IgD-negative memory B cell (primary cell): Measurements from ENCODE around the gene NADSYN1. TPM values are rescaled to one million over a fixed set of nuclear protein-coding genes. Genes with fewer than 3 reads are reported as not detected.
"Not testable (repeated sequence)": the region's sequence is repeated elsewhere in the genome, so short reads cannot be mapped to it uniquely, and the experiment has no call there.

Experiments
- H3K27ac Mint-ChIP-seq, 3 donors: one replicate each; pipeline ENCODE4 v1.8.0; 2020 to 2022; ENCODE audit warnings: mild to moderate bottlenecking in 3 of 3, mixed read lengths in 3 of 3, moderate library complexity in 1 of 3
- H3K27me3 Mint-ChIP-seq: one replicate; pipeline ENCODE4 v1.8.0; 2021; ENCODE audit warnings: mixed read lengths
- H3K36me3 Mint-ChIP-seq: one replicate; pipeline ENCODE4 v1.8.0; 2020; ENCODE audit warnings: mild to moderate bottlenecking, mixed read lengths
- H3K4me1 Mint-ChIP-seq, 3 donors: one replicate each; pipeline ENCODE4 v1.8.0; 2020 to 2022; ENCODE audit warnings: mixed read lengths in 3 of 3, mild to moderate bottlenecking in 1 of 3
- H3K4me3 Mint-ChIP-seq, 4 donors: one replicate each; pipeline ENCODE4 v1.8.0; 2020 to 2022; ENCODE audit warnings: mild to moderate bottlenecking in 4 of 4, mixed read lengths in 4 of 4, moderate library complexity in 3 of 4
- H3K9me3 Mint-ChIP-seq, 3 donors: one replicate each; pipeline ENCODE4 v1.8.0; 2020 to 2021; ENCODE audit warnings: mixed read lengths in 3 of 3, mild to moderate bottlenecking in 1 of 3
- polyA plus RNA-seq: library from polyadenylated mRNA; unstranded; fragments of 300-500 nt; fragmentation: Illumina TruSeq; gene quantifications from one replicate; pipeline ENCODE4 v1.2.3, GENCODE V29; 2021

The NADSYN1 gene
- 39.5 TPM for polyA plus RNA-seq

DNA sequence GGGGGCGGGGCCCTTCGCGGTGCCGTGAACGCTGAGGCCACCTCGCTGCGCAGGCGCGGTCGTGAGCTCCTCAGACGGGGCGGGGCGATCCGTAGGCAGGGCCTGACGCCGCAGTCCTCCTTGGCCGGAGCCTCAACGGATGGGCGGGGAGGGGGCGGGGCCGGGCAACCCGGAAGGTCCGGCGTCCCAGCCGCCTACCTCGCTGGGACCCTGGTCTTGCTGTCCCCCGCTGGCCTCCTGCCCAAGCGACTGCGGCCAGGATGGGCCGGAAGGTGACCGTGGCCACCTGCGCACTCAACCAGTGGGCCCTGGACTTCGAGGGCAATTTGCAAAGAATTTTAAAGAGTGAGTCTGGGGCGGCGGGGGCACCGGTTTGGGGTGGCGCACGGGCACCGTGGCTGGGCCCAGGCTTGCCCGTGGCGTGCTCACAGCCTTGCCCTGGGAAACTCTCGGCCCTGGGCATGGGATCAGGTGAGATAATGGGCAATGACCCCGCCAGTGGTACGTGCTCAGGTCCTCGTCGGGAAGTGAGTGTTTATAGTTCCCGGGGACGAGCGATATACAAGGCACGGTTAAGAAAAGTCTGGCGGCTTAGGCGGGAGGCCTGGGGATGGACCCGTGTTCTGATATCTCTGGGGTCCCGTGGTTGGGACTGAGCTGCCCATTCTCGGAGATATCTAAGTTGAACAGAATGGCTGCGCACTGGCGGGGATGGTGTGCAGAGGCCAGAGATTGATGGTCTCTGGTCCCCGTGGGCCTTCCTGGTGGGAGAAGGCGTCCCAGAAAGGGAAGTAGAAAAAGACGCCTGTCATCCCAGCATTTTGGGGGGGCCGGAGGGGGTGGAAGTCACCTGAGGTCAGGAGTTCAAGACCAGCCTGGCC, at the start of gene NADSYN1:
Gene NADSYN1, plus strand, starts transcription at position 167 of the 881 bp plus-strand sequence. Its CDS starts 94 bp downstream, at position 261.
- Mint-ChIP-seq H3K4me1 (peaks cover 34 to 46% (median 34%) of the 10 kb centered on the region in 3 donors), H3K27ac (peak within 1 kb of the TSS; percentile 65 to 90 (median 88)), H3K9me3 (no peaks in the 10 kb centered on the region), H3K27me3 (no peaks in the 10 kb centered on the region), H3K36me3 (peaks cover 3% of the 10 kb centered on the region), H3K4me3 (peak within 1 kb of the TSS; percentile 88 to 99 (median 94))

DNA sequence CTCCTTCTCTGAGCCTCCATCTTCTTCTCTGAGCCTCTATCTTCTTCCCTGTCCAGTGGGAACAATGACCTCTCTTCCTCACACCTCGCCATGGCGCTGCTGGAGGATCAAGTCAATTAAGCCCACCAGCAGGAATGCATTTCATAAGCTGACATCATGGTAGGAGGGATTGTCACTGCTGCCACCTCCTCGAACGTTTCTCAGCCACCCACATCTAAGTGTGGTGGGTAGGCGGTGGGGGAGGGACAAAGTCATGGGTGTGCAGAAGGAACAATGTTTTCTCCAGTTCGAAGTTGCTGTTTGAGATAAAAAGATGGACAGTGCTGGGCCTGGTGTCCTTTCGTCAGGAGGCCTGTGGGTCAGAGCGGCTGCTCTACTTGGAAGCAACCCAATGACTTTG, 48.8 kb upstream of the NADSYN1 start:
- H3K27ac Mint-ChIP-seq, result no peak overlapping the region
- peaks cover 2 to 4% (median 3%) of the 10 kb centered on the region in 3 donors for H3K9me3 Mint-ChIP-seq
- H3K36me3 Mint-ChIP-seq, result no peaks in the 10 kb centered on the region
- peaks cover 3% of the 10 kb centered on the region for H3K27me3 Mint-ChIP-seq
- peaks cover 0 to 9% (median 7%) of the 10 kb centered on the region in 3 donors for H3K4me1 Mint-ChIP-seq
- no peak overlapping the region for H3K4me3 Mint-ChIP-seq

DNA sequence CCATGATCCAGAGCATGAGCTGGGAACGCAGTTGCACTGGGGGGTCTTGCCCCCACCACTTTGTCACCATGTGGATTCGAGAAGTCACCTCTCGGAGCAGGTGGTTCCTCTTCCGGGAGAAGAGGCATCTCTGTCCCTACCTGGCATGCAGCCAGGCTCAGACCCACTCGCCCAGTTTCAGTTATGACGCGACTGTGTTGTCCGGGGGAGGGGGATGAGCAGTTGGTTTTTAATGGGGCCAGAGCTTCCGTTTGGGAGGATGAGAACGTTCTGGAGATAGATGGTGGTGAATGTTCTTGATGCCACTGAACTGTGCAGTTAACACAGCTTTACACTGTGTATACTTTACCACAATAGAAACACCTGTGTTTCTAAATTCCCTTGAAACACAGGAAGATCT, 46.3 kb upstream of the NADSYN1 start:
- Mint-ChIP-seq H3K36me3 (no peaks in the 10 kb centered on the region), H3K9me3 (peaks cover 2 to 11% (median 7%) of the 10 kb centered on the region in 3 donors), H3K27me3 (peaks cover 3% of the 10 kb centered on the region), H3K27ac (no peak overlapping the region), H3K4me1 (peaks cover 0 to 9% (median 7%) of the 10 kb centered on the region in 3 donors), H3K4me3 (peak overlapping the region in 1 of 4 donors; percentile 48)

DNA sequence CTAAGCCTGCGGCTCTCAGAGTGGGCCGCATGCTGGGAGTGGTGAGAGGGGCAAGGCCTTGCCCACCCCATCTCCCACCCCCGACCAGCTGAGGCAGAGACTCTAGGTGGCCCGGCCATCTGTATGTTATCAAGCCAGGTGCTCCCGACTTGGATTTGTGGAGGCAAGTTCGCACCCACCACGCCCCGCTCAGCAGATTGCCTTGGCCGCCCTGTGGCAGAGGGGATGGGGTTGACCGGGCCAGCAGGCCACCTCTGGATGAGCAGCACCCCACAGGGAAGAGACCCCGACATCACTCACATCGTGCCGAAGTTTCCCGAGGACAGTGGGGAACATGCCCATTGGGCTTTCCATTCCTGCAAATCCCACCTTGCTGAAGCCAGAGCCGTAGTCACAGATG, 45.6 kb upstream of the NADSYN1 start:
- peaks cover 1 to 11% (median 7%) of the 10 kb centered on the region in 3 donors for H3K9me3 Mint-ChIP-seq
- H3K4me3 Mint-ChIP-seq, result no peak overlapping the region
- no peak overlapping the region for H3K27ac Mint-ChIP-seq
- H3K4me1 Mint-ChIP-seq, result peaks cover 0 to 9% (median 7%) of the 10 kb centered on the region in 3 donors
- no peaks in the 10 kb centered on the region for H3K36me3 Mint-ChIP-seq
- peaks cover 3% of the 10 kb centered on the region for H3K27me3 Mint-ChIP-seq

DNA sequence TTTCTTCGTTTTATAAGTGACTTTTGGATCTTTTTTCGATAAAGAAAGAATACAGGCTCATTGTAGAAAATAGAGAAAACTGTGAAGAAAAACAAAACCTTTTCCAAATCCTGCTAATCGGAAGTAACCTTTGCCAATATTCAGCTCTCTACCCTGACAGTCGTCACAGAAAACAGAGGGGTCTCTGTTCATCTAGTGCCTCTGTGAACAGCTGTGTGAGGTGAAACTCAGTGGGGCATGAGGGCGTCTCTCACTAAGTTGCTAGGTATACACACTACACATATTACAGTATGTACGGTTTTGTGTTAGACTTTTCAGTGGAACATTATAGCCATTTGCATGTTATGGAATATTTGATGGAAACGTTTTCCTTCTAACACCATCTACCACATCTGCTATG, 44.2 kb upstream of the NADSYN1 start:
- Mint-ChIP-seq H3K36me3 (no peaks in the 10 kb centered on the region), H3K4me1 (peaks cover 0 to 9% (median 7%) of the 10 kb centered on the region in 3 donors), H3K4me3 (no peak overlapping the region), H3K27ac (no peak overlapping the region), H3K27me3 (peaks cover 6% of the 10 kb centered on the region), H3K9me3 (peaks cover 0 to 11% (median 7%) of the 10 kb centered on the region in 3 donors)

DNA sequence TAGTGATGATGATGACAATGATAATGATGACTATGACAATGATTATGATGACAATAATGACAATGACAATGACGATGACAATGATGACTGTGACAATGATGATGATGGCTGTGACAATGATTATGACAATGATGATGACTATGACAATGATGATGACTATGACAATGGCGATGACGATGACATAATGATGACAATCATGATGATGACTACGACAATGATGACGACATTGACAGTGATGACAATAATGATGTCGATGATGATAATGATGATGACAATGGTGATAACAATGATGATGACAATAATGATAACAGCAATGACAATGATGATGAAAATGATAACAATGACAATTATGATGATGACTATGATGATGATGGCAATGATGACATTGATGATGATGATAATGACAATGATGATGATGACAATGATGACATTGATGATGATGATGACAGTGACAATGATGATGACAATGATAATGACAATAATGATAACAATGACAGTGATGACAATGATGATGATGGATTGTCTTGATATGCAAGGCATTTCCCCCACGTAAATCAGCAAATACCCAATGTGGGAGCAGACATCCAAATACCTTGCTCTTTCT, 42.5 kb upstream of the NADSYN1 start:
- peaks cover 4% of the 10 kb centered on the region for H3K27me3 Mint-ChIP-seq
- H3K4me1 Mint-ChIP-seq, result peaks cover 0 to 6% (median 5%) of the 10 kb centered on the region in 3 donors
- H3K9me3 Mint-ChIP-seq, result peaks cover 0 to 7% (median 5%) of the 10 kb centered on the region in 3 donors
- no peak overlapping the region for H3K27ac Mint-ChIP-seq
- no peak overlapping the region for H3K4me3 Mint-ChIP-seq
- no peaks in the 10 kb centered on the region for H3K36me3 Mint-ChIP-seq

DNA sequence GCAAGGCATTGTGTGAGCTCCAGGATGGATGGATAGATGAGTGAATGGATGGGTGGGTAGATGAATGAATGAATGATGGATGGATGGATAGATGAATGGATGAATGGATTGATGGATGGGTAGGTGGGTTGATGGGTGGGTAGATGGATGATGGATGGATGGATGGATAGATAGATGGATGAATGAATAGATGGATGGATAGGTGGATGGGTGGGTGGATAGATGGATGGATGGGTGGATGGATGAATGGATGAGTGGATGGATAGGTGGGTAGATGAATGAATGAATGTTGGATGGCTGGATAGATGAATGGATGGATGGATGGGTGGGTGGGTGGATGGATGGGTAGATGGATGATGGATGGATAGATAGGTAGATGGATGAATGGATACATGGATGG, 38.4 kb upstream of the NADSYN1 start:
- Mint-ChIP-seq H3K4me1 (peaks cover 2 to 7% (median 5%) of the 10 kb centered on the region in 3 donors), H3K4me3 (no peak overlapping the region), H3K27me3 (peaks cover 8% of the 10 kb centered on the region), H3K36me3 (no peaks in the 10 kb centered on the region), H3K9me3 (peaks cover 0 to 7% (median 5%) of the 10 kb centered on the region in 3 donors), H3K27ac (no peak overlapping the region)

DNA sequence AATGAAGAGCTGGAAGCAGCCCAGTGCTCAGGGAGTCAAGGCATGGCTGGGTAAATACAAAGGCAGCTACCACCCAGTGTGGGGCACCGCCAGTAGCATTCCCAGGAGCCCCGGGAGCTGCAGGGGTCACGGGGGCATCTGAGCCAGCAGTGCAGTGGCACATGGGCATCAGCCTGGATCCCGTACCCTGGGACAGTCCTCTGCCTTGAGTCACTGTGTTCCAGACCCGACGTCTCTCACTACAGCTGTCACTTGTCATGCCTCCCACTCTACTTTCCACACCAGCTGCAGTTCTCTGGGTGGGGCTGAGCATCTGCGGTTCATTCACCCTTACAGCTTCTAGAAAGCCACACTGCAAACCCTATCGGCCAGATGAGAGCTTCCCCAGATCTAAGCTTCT, 34.4 kb upstream of the NADSYN1 start:
- Mint-ChIP-seq H3K9me3 (no peaks in the 10 kb centered on the region), H3K27ac (no peak overlapping the region), H3K27me3 (peaks cover 8% of the 10 kb centered on the region), H3K4me1 (peaks cover 16 to 26% (median 18%) of the 10 kb centered on the region in 3 donors), H3K4me3 (peak overlapping the region in 2 of 4 donors; percentile 45 to 72), H3K36me3 (no peaks in the 10 kb centered on the region)

- Mint-ChIP-seq H3K9me3 (no peaks in the 10 kb centered on the region), H3K4me1 (peaks cover 19 to 30% (median 23%) of the 10 kb centered on the region in 3 donors)
Observed at GRCh38 chr11:71420455-71421241, 32.4 kb upstream of the NADSYN1 start.

GRCh38 chr11:71421392-71421950, 31.5 kb upstream of the NADSYN1 start:
- H3K27ac Mint-ChIP-seq, result no peak overlapping the region
- H3K9me3 Mint-ChIP-seq, result no peaks in the 10 kb centered on the region
- no peak overlapping the region for H3K4me3 Mint-ChIP-seq
- H3K27me3 Mint-ChIP-seq, result peaks cover 7% of the 10 kb centered on the region
- H3K4me1 Mint-ChIP-seq, result peaks cover 26 to 38% (median 28%) of the 10 kb centered on the region in 3 donors
- H3K36me3 Mint-ChIP-seq, result no peaks in the 10 kb centered on the region

More at GRCh38 chr11:71420455-71421241, 32.4 kb upstream of the NADSYN1 start:
- Mint-ChIP-seq H3K27me3 (peaks cover 8% of the 10 kb centered on the region), H3K4me3 (no peak overlapping the region), H3K27ac (no peak overlapping the region), H3K36me3 (no peaks in the 10 kb centered on the region)

DNA sequence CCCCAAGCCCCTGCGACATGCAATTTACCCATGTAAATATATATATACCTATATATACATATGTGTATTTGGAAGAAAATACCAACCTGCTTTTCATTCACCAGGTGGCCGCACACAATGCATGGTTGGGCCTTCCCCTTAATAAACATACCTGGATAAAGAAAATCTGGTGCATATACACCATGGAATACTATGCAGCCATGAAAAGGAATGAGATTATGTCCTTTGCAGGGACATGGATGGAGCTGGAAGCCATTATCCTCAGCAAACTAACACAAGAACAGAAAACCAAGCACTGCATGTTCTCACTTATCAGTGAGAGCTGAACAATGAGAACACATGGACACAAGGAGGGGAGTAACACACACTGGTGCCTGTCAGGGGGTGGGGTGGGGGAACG, 30.7 kb upstream of the NADSYN1 start:
- not testable (repeated sequence) for H3K36me3 Mint-ChIP-seq, H3K27me3 Mint-ChIP-seq, H3K27ac Mint-ChIP-seq, H3K9me3 Mint-ChIP-seq
- H3K4me3 Mint-ChIP-seq, result peak overlapping the region in 1 of 4 donors; percentile 70
- H3K4me1 Mint-ChIP-seq, result peaks cover 27 to 42% (median 32%) of the 10 kb centered on the region in 3 donors

GRCh38 chr11:71423181-71423790, 29.7 kb upstream of the NADSYN1 start:
- no peaks in the 10 kb centered on the region for H3K36me3 Mint-ChIP-seq
- H3K27ac Mint-ChIP-seq, result peak overlapping the region in 1 of 3 donors; percentile 21
- H3K27me3 Mint-ChIP-seq, result peaks cover 4% of the 10 kb centered on the region
- H3K9me3 Mint-ChIP-seq, result no peaks in the 10 kb centered on the region
- H3K4me1 Mint-ChIP-seq, result peaks cover 27 to 42% (median 32%) of the 10 kb centered on the region in 3 donors
- H3K4me3 Mint-ChIP-seq, result peak overlapping the region in 1 of 4 donors; percentile 37

- no peaks in the 10 kb centered on the region for H3K36me3 Mint-ChIP-seq
- H3K27me3 Mint-ChIP-seq, result peaks cover 1% of the 10 kb centered on the region
- no peaks in the 10 kb centered on the region for H3K9me3 Mint-ChIP-seq
- H3K4me3 Mint-ChIP-seq, result no peak overlapping the region
- H3K4me1 Mint-ChIP-seq, result peaks cover 19 to 32% (median 24%) of the 10 kb centered on the region in 3 donors
- H3K27ac Mint-ChIP-seq, result no peak overlapping the region
Observed at GRCh38 chr11:71425409-71425808, 27.6 kb upstream of the NADSYN1 start.

DNA sequence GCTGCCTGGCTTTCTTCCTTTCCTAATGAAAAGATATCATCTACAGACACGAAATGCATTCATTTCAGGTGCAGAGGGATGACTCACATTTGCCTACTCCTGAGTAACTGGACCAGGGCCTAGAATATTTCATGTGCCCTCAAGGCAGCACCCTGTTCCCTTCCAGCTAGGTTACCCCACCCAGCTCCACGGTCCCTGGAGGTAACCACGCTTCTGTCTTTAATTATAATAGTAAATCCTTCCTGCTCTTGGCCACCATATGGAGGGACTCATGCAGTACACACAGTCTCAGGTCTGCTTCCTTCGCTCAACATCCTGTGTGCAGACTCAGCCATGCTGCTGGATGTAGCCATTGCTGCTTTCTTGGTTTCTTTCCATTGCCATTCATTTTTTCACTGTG, 27.1 kb upstream of the NADSYN1 start:
- Mint-ChIP-seq H3K27ac (no peak overlapping the region), H3K9me3 (no peaks in the 10 kb centered on the region), H3K4me1 (peaks cover 19 to 28% (median 22%) of the 10 kb centered on the region in 3 donors), H3K36me3 (no peaks in the 10 kb centered on the region), H3K4me3 (no peak overlapping the region), H3K27me3 (peaks cover 1% of the 10 kb centered on the region)
